Right lobe of liver (tissue), 6 donors: ENCODE measurements around the gene STK11. TPM values are rescaled to one million over a fixed set of nuclear protein-coding genes. Genes with fewer than 3 reads are reported as not detected.

Experiments used
- ATAC-seq, 4 donors: fragments of 200-7000 bp; cut with Tn5 transposase; one replicate each; pipeline ENCODE4 v1.9.1; 2020; ENCODE audit warnings: mild to moderate bottlenecking in 4 of 4, moderate library complexity in 4 of 4
- DNase-seq, 3 donors: peaks; one replicate each; pipeline ENCODE4 v3.0.0-alpha.2; 2020
- H3K27ac ChIP-seq, 3 donors: fragments of 200-600 bp; one replicate each; pipeline ENCODE4 v1.8.0; 2022
- H3K27me3 ChIP-seq, 2 donors: fragments of 200-600 bp; one replicate each; pipeline ENCODE4 v1.8.0; 2022
- H3K36me3 ChIP-seq, 4 donors: fragments of 200-600 bp; sonication (generic) in 1 of 4; one replicate each; pipeline versions ENCODE4 v1.5.1 to v1.8.0; 2017 to 2022; ENCODE audit warnings: control low read depth in 1 of 4
- H3K4me1 ChIP-seq, 4 donors: fragments of 200-600 bp; sonication (generic) in 1 of 4; one replicate each; pipeline versions ENCODE4 v1.5.1 to v1.8.0; 2017 to 2022; ENCODE audit warnings: control low read depth in 1 of 4
- H3K4me3 ChIP-seq, 3 donors: fragments of 200-600 bp; one replicate each; pipeline ENCODE4 v1.8.0; 2022
- H3K9me3 ChIP-seq, 4 donors: fragments of 200-600 bp; sonication (generic) in 1 of 4; one replicate each; pipeline versions ENCODE4 v1.5.1 to v1.8.0; 2017 to 2022; ENCODE audit warnings: control low read depth in 1 of 4
- POLR2A ChIP-seq: fragments of 450-650 bp; IDR thresholded peaks from one replicate; pipeline ENCODE4 v1.6.1; 2017; ENCODE audit warnings: antibody characterized with exemption, mild to moderate bottlenecking
- WGBS: methylation state at CpG from one replicate; pipeline ENCODE4 v1.1.6; 2018; ENCODE audit warnings: low coverage, low lambda C conversion rate; ENCODE audit not compliant: insufficient coverage; ENCODE audit errors: missing lambda C conversion rate; 5-methylcytosine and 5-hydroxymethylcytosine counted together
- intact Hi-C, 2 donors: fragments of 100-400 bp; cut with DNase I; formaldehyde crosslinking; loops; one replicate each; pipeline versions ENCODE4 v1.11.2 to v1.14.1; 2022
- total RNA-seq, 6 experiments: library from RNA; depleted of rRNA in 2 of 6; stranded (reverse); fragments of >200 nt in 2 of 6; fragmentation: NEBNext Ultra II Directional in 3 of 6; extraction: Animal tissue kit (Norgen Biotek cat#: 25700) in 3 of 6; gene quantifications; one replicate each; pipeline versions ENCODE4 v1.1.0 to v1.2.4, GENCODE V29; 2016 to 2023
- TF ChIP-seq, protein P1 (sequence below), 4 donors: fragments of 200-600 bp in 3 of 4; fragments of 450-650 bp in 1 of 4; IDR thresholded peaks; one replicate each; pipeline versions ENCODE4 v1.5.1 to v1.8.0; 2016 to 2022; ENCODE audit warnings: antibody characterized with exemption in 4 of 4, mild to moderate bottlenecking in 2 of 4
- donor health status: DM: no; HTN: yes; CAD: no.
- donor health status: DM: no; HTN: no; CAD: no.
- donor health status: DM: no; HTN: no; CAD: no.
- donor health status: DM: no; HTN: yes; CAD: no.
- donor health status: DM: no; HTN: yes; CAD: no.

The STK11 gene
- total RNA-seq, 6 experiments from 2014 or later: 23.8 to 34.0 (median 29.5) TPM

DNA sequence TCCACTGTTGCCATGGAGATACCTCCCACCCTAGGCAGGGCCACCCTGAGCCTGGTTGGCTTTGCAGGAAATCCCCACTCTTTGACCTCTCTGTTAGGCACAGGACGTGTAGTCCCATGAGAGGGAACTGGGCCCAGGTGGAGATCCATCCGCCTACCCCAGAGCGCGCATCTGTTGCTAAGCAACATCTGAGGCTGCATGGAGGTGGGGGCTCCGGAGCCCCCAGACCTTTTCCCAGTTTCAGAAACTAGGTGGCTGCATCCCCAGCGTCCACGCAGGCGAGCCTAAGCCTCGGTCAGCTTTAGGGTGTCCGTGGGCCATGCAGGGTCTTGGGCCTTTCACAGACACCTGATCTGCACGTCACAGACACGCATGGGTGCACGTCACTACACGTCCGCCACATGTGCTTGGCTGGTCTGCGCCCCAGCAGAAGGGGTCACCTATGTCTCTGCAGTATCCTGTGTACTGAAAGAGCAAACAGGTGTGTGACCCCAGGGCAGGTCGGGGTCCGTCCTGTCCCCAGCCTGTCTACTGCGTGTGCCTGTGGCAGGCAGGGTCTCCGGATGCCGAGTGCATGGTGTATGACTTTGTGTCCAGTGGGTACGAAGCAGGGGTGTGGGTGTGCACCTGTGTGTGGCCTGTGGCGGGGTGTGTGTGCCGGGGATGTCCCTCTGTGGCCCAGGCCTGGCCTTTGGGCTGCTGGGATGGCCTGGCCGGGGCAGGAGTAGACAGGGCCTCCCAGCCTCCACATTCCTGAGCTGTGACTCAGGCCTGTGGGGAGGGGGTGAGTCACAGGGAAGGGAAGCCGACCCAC lies 59.4 kb downstream of the STK11 start:
- peak in 1 of 4 donors; percentile 10 for ATAC-seq
- intact Hi-C loops: no loop called here
- H3K4me1 ChIP-seq: peaks cover 0 to 50% (median 23%) of the 10 kb centered on the region in 4 donors
- no peaks in the 10 kb centered on the region for H3K36me3 ChIP-seq
- no peaks in the 10 kb centered on the region for H3K27me3 ChIP-seq
- no peaks in the 10 kb centered on the region for H3K9me3 ChIP-seq
- WGBS: 79% methylated on average over 12 of the region's 26 CpGs
- peak overlapping the region in 1 of 3 donors; percentile 11 for H3K27ac ChIP-seq
- DNase-seq: peak in 2 of 3 donors; percentile 59 to 82
- no peak overlapping the region for H3K4me3 ChIP-seq
- TF ChIP-seq POLR2A: no peak
- TF ChIP-seq, protein P1, sequence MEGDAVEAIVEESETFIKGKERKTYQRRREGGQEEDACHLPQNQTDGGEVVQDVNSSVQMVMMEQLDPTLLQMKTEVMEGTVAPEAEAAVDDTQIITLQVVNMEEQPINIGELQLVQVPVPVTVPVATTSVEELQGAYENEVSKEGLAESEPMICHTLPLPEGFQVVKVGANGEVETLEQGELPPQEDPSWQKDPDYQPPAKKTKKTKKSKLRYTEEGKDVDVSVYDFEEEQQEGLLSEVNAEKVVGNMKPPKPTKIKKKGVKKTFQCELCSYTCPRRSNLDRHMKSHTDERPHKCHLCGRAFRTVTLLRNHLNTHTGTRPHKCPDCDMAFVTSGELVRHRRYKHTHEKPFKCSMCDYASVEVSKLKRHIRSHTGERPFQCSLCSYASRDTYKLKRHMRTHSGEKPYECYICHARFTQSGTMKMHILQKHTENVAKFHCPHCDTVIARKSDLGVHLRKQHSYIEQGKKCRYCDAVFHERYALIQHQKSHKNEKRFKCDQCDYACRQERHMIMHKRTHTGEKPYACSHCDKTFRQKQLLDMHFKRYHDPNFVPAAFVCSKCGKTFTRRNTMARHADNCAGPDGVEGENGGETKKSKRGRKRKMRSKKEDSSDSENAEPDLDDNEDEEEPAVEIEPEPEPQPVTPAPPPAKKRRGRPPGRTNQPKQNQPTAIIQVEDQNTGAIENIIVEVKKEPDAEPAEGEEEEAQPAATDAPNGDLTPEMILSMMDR (IDR thresholded peaks at IDR 0.05): no peak

DNA sequence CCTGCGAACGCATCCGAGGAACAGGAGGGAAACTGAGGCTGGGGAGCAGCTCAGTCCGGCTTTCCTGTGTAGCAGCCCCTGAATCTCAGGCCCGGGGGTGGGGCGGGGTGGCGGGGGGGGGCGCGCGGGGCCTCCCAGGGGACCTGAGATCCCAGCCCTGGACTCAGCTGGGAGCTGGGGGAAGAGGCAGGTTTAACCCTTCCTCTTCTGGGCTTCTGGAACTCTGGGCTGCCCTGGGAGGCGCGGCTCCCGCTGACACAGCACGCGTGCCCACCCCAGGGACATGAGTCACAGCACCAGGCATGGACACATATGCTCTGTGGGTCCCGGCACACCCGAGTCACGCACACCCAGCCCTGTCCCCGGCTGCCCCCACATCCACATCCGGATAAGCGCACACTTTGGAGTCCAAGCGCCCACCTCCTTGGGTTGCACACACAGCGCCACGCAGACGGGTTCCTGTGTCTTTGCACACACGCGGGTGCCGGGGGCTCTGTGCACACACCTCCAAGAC lies 60.1 kb downstream of the STK11 start:
- Histone ChIP-seq H3K4me1 (peaks cover 0 to 50% (median 21%) of the 10 kb centered on the region in 4 donors), H3K36me3 (peaks cover 0 to under 1% (median under 1%) of the 10 kb centered on the region in 4 donors), H3K27ac (peak overlapping the region in 2 of 3 donors; percentile 11 to 42), H3K27me3 (no peaks in the 10 kb centered on the region), H3K4me3 (peak overlapping the region in 1 of 3 donors; percentile 61), H3K9me3 (no peaks in the 10 kb centered on the region)
- WGBS: 8% methylated on average over 5 of the region's 28 CpGs
- DNase-seq (peak in 1 of 3 donors; percentile 60), ATAC-seq (no peak)
- intact Hi-C loops: no loop called here
- TF ChIP-seq, protein P1 (IDR thresholded peaks at IDR 0.05): no peak
- TF ChIP-seq POLR2A: no peak

DNA sequence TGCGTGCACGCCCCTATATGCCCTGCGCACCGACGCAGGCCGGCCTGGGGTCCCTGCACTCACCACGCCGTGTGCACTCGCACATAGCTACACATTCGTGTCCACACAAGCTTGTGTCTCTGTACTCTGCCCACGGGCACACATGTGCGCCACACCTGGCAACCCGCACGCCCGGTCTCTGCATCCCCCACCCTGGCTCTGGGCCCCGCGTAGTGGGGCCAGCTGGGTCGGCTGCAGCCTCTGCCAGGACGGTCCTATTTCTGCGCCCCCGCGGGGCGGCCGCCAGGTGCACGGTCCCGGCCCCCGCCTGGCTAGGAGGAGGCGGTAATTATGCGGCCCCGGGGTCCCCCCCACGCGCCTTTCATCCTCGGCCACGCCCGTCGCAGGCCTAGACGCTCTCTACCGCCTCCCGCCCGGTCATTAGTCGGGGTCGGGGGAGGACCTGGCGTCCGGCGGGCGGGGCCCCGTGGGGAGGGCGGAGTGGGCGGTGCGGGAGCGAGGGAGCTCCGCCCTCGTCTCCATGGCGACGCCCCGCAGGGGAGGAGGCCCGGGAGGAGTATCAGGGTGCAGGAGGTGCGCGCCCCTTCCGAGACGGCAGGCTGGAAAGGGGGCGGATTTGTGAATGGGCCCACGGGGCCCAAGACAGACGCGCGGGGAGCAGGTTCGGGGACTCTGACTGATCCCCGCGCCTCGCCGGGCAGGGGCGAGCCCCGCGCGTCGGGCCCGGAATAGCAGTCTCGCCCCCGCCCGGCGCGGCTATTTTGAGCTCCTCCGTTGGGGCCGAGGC lies 60.7 kb downstream of the STK11 start:
- peak overlapping the region; percentile 50 to 61 (median 50) for H3K4me3 ChIP-seq
- H3K27ac ChIP-seq: peak overlapping the region; percentile 36 to 68 (median 47)
- intact Hi-C loops: no loop called here
- H3K9me3 ChIP-seq: no peaks in the 10 kb centered on the region
- WGBS: 2% methylated on average over 21 of the region's 84 CpGs
- peak; percentile 11 for TF ChIP-seq POLR2A
- TF ChIP-seq, protein P1 (IDR thresholded peaks at IDR 0.05): no peak
- ATAC-seq: peak; percentile 42 to 60 (median 54)
- H3K36me3 ChIP-seq: peaks cover 0 to 7% (median 5%) of the 10 kb centered on the region in 4 donors
- peaks cover 0 to 52% (median 23%) of the 10 kb centered on the region in 4 donors for H3K4me1 ChIP-seq
- no peaks in the 10 kb centered on the region for H3K27me3 ChIP-seq
- peak; percentile 95 to 96 (median 96) for DNase-seq

DNA sequence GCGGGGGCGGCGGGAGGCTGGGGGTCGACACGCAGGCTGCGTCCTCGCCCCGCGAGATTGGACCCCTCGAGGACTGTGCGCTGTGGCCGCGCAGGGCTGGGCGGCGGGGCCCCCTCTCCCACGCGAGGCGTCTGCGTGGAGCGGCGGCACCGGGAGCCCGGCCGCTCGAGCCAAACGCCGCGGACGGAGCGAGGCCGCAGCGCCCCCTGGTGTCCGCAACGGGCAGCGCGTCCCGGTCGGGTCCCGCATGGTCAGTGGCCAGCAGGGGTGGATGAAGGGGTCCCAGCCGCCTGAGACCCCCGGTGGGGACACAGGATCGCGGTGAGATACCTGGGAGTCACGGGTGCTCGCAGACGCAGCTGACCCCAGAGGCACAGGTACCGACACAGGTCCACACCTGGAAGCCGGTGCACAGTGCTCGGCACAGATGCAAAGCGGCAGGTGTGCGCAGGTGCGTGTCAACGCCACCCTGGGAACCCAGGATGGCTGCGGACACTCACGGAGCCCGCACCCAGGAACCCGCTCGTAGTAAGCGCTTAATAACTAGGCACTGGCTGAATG lies 61.4 kb downstream of the STK11 start:
- Histone ChIP-seq H3K36me3 (peaks cover 3 to 13% (median 8%) of the 10 kb centered on the region in 4 donors), H3K27ac (peak overlapping the region; percentile 36 to 68 (median 47)), H3K4me1 (peaks cover 0 to 52% (median 23%) of the 10 kb centered on the region in 4 donors), H3K4me3 (peak overlapping the region; percentile 50 to 61 (median 50)), H3K27me3 (no peaks in the 10 kb centered on the region), H3K9me3 (no peaks in the 10 kb centered on the region)
- WGBS: 3% methylated on average over 10 of the region's 59 CpGs
- TF ChIP-seq, protein P1 (IDR thresholded peaks at IDR 0.05): peak; percentile 97 to 99 (median 98)
- no peak for TF ChIP-seq POLR2A
- intact Hi-C loops: loop anchor here in 1 of 2 donors (1.0 kb wide), 1 partner anchor 23 kb away; no protein-coding TSS in a partner anchor
- ATAC-seq (peak; percentile 5 to 48 (median 22)), DNase-seq (peak; percentile 80 to 84 (median 80))
